H9 (cell line): ENCODE results near the gene KLHDC10. TPM values are rescaled to one million over a fixed set of nuclear protein-coding genes. Genes with fewer than 3 reads are reported as not detected.
A peak's percentile ranks its signal among the peaks of the same experiment; 100 is the strongest.
"Not testable (repeated sequence)": the region's sequence is repeated elsewhere in the genome, so short reads cannot be mapped to it uniquely, and the experiment has no call there.

Experiments
- DNase-seq: peaks from one replicate; pipeline ENCODE4 v3.0.0-alpha.2; 2017
- H2AFZ ChIP-seq: one replicate; pipeline ENCODE4 v1.6.1; 2013; ENCODE audit warnings: mild to moderate bottlenecking, low read length, control low read depth, moderate library complexity
- H2AK5ac ChIP-seq: 2 replicates; pipeline ENCODE4 v1.6.1; 2013; ENCODE audit warnings: low read length, control low read depth, mixed read lengths; ENCODE audit not compliant: insufficient read length
- H2BK120ac ChIP-seq: one replicate; pipeline ENCODE4 v1.6.1; 2013; ENCODE audit warnings: low read depth, mild to moderate bottlenecking, low read length, control low read depth, inconsistent platforms; ENCODE audit not compliant: poor library complexity, severe bottlenecking
- H2BK12ac ChIP-seq: 2 replicates; pipeline ENCODE4 v1.6.1; 2013; ENCODE audit warnings: low read length, control low read depth, mixed read lengths, low read depth; ENCODE audit not compliant: insufficient read length
- H2BK15ac ChIP-seq: 2 replicates; pipeline ENCODE4 v1.6.1; 2013; ENCODE audit warnings: low read depth, low read length, control low read depth
- H2BK20ac ChIP-seq: one replicate; pipeline ENCODE4 v1.6.1; 2013; ENCODE audit warnings: low read depth, mild to moderate bottlenecking, low read length, control low read depth, inconsistent platforms; ENCODE audit not compliant: poor library complexity, severe bottlenecking
- H2BK5ac ChIP-seq: 2 replicates; pipeline ENCODE4 v1.6.1; 2013; ENCODE audit warnings: low read length, control low read depth, mixed read lengths; ENCODE audit not compliant: insufficient read length
- H3K14ac ChIP-seq: 2 replicates; pipeline ENCODE4 v1.6.1; 2013; ENCODE audit warnings: low read length, control low read depth; ENCODE audit not compliant: insufficient read depth
- H3K18ac ChIP-seq: 2 replicates; pipeline ENCODE4 v1.6.1; 2013; ENCODE audit warnings: low read depth, mild to moderate bottlenecking, mixed read lengths, low read length, control low read depth; ENCODE audit not compliant: insufficient read length
- H3K23ac ChIP-seq: 2 replicates; pipeline ENCODE4 v1.6.1; 2013; ENCODE audit warnings: low read length, control low read depth, mixed read lengths, low read depth; ENCODE audit not compliant: insufficient read length
- H3K23me2 ChIP-seq: 2 replicates; pipeline ENCODE4 v1.6.1; 2013; ENCODE audit warnings: low read depth, mild to moderate bottlenecking, mixed read lengths, low read length, control low read depth; ENCODE audit not compliant: insufficient read length, poor library complexity, severe bottlenecking
- H3K27ac ChIP-seq: 2 replicates; pipeline ENCODE4 v1.5.1; 2013; ENCODE audit warnings: low read length, control low read depth, mixed read lengths, low read depth; ENCODE audit not compliant: insufficient read length
- H3K27me3 ChIP-seq: 2 replicates; pipeline ENCODE4 v1.6.1; 2013; ENCODE audit warnings: low read length, control low read depth, inconsistent platforms; ENCODE audit not compliant: insufficient read depth
- H3K4ac ChIP-seq: 2 replicates; pipeline ENCODE4 v1.6.1; 2013; ENCODE audit warnings: low read depth, mild to moderate bottlenecking, control low read depth, inconsistent platforms, low read length, moderate library complexity
- H3K4me1 ChIP-seq: 2 replicates; pipeline ENCODE4 v1.6.1; 2013; ENCODE audit warnings: low read length, control low read depth, inconsistent platforms; ENCODE audit not compliant: insufficient read depth
- H3K4me2 ChIP-seq: 2 replicates; pipeline ENCODE4 v1.6.1; 2013; ENCODE audit warnings: low read length, control low read depth, mixed read lengths; ENCODE audit not compliant: insufficient read length, insufficient read depth
- H3K56ac ChIP-seq: 2 replicates; pipeline ENCODE4 v1.6.1; 2013; ENCODE audit warnings: low read depth, mild to moderate bottlenecking, mixed read lengths, low read length, control low read depth; ENCODE audit not compliant: insufficient read length
- H3K79me1 ChIP-seq: 2 replicates; pipeline ENCODE4 v1.6.1; 2013; ENCODE audit warnings: low read depth, mild to moderate bottlenecking, moderate library complexity, low read length, control low read depth, inconsistent platforms; ENCODE audit not compliant: insufficient read depth, poor library complexity, severe bottlenecking
- H3K79me2 ChIP-seq: 2 replicates; pipeline ENCODE4 v1.6.1; 2013; ENCODE audit warnings: low read length, control low read depth, inconsistent platforms; ENCODE audit not compliant: insufficient read depth
- H3K9ac ChIP-seq: 2 replicates; pipeline ENCODE4 v1.6.1; 2013; ENCODE audit warnings: low read length, control low read depth, mixed read lengths; ENCODE audit not compliant: insufficient read length; ENCODE audit errors: extremely low read depth
- H3K9me3 ChIP-seq: one replicate; pipeline ENCODE4 v1.6.1; 2013; ENCODE audit warnings: low read depth, low read length, inconsistent platforms; ENCODE audit not compliant: control insufficient read depth
- H3T11ph ChIP-seq: one replicate; pipeline ENCODE4 v1.6.1; 2013; ENCODE audit warnings: mild to moderate bottlenecking, low read length, control low read depth, inconsistent platforms
- H4K20me1 ChIP-seq: one replicate; pipeline ENCODE4 v1.6.1; 2013; ENCODE audit not compliant: control insufficient read depth, insufficient read length, insufficient read depth
- H4K5ac ChIP-seq: 2 replicates; pipeline ENCODE4 v1.6.1; 2013; ENCODE audit warnings: low read depth, mild to moderate bottlenecking, mixed read lengths, low read length, control low read depth; ENCODE audit not compliant: insufficient read length
- H4K8ac ChIP-seq: replicated peaks from 2 replicates; pipeline ENCODE4 v1.6.1; 2013; ENCODE audit warnings: low read length, control low read depth, mixed read lengths, low read depth; ENCODE audit not compliant: insufficient read length
- H4K91ac ChIP-seq: 2 replicates; pipeline ENCODE4 v1.6.1; 2013; ENCODE audit warnings: low read depth, mild to moderate bottlenecking, moderate library complexity, mixed read lengths, low read length, control low read depth; ENCODE audit not compliant: insufficient read length
- H3K27ac Mint-ChIP-seq, 3 experiments: 2 replicates in 2 of 3; 3 replicates in 1 of 3; pipeline ENCODE4 v1.8.0; 2020 to 2021; ENCODE audit warnings: mixed read lengths in 3 of 3, mild to moderate bottlenecking in 1 of 3, moderate library complexity in 1 of 3
- H3K27me3 Mint-ChIP-seq: 2 replicates; pipeline ENCODE4 v1.8.0; 2021; ENCODE audit warnings: low read depth, mild to moderate bottlenecking, moderate library complexity, mixed read lengths
- H3K36me3 Mint-ChIP-seq, 3 experiments: 2 replicates in 2 of 3; 3 replicates in 1 of 3; pipeline ENCODE4 v1.8.0; 2020 to 2021; ENCODE audit warnings: low read depth in 3 of 3, mixed read lengths in 3 of 3; ENCODE audit not compliant: insufficient read depth in 1 of 3
- H3K4me1 Mint-ChIP-seq, 2 experiments: 2 replicates each; pipeline ENCODE4 v1.8.0; 2020; ENCODE audit warnings: mixed read lengths in 2 of 2
- H3K4me3 Mint-ChIP-seq, 2 experiments: 2 replicates in 1 of 2; 3 replicates in 1 of 2; pipeline ENCODE4 v1.8.0; 2020 to 2021; ENCODE audit warnings: mild to moderate bottlenecking in 2 of 2, mixed read lengths in 2 of 2, moderate library complexity in 1 of 2
- H3K9me3 Mint-ChIP-seq, 2 experiments: 2 replicates in 1 of 2; 3 replicates in 1 of 2; pipeline ENCODE4 v1.8.0; 2020; ENCODE audit warnings: mild to moderate bottlenecking in 2 of 2, mixed read lengths in 2 of 2, moderate library complexity in 1 of 2
- CTCF ChIP-seq: fragments of 200-600 bp; sonication (generic); conservative IDR thresholded peaks from 3 replicates; pipeline ENCODE4 v1.8.0; 2021; ENCODE audit warnings: antibody characterized with exemption, mild to moderate bottlenecking
- WGBS: extraction: QIAGEN DNeasy Blood & Tissue Kit; methylation state at CpG from one replicate; pipeline ENCODE4 v1.1.7; 2013; ENCODE audit warnings: missing lambda C conversion rate, low lambda C conversion rate, mixed read lengths; ENCODE audit not compliant: insufficient read length; ENCODE audit errors: extremely low coverage; 5-methylcytosine and 5-hydroxymethylcytosine counted together
- total RNA-seq: library from RNA; stranded (reverse); gene quantifications from 2 replicates; pipeline ENCODE4 v1.2.1, GENCODE V29; 2021

Gene KLHDC10
- total RNA-seq, 1 experiment from 2014 or later: 17.3 TPM

- Mint-ChIP-seq H3K27ac (no peak overlapping the region), H3K27me3 (no peaks in the 10 kb centered on the region), H3K9me3 (peaks cover 0 to 3% of the 10 kb centered on the region in 2 experiments; a peak in 2 of 5 replicates), H3K36me3 (peaks cover 1 to 5% (median 2%) of the 10 kb centered on the region in 3 experiments; a peak in 5 of 7 replicates), H3K4me1 (peaks cover 2 to 16% of the 10 kb centered on the region in 2 experiments), H3K4me3 (no peak overlapping the region)
- H3K9me3 ChIP-seq: no peaks in the 10 kb centered on the region
- no peaks in the 10 kb centered on the region; the same call in 1 of the 2 replicates for H3K79me2 ChIP-seq
- H3K27ac ChIP-seq: no peak overlapping the region
- H4K5ac ChIP-seq: no peak overlapping the region
- H3K4me1 ChIP-seq: no peaks in the 10 kb centered on the region
- no peak overlapping the region for H3K9ac ChIP-seq
- no peak overlapping the region for H2BK20ac ChIP-seq
- H2BK15ac ChIP-seq: no peak overlapping the region
- no peak overlapping the region for H3K18ac ChIP-seq
- H4K8ac ChIP-seq: no peak overlapping the region
- no peak overlapping the region for H4K91ac ChIP-seq
- H3K4me2 ChIP-seq: no peak overlapping the region
- no peak overlapping the region for H2AK5ac ChIP-seq
- no peak overlapping the region for H2AFZ ChIP-seq
- no peak overlapping the region for H2BK120ac ChIP-seq
- WGBS: no CpG with 5 or more reads among the region's 3 CpGs
- no peak overlapping the region for H3K23ac ChIP-seq
- H3K27me3 ChIP-seq: no peaks in the 10 kb centered on the region
- no peak overlapping the region for H3K56ac ChIP-seq
- no peak for DNase-seq
- no peak overlapping the region for H2BK12ac ChIP-seq
- H3T11ph ChIP-seq: no peak overlapping the region
- peaks cover 4% of the 10 kb centered on the region for H3K79me1 ChIP-seq
- no peak overlapping the region for H2BK5ac ChIP-seq
- no peaks in the 10 kb centered on the region for H4K20me1 ChIP-seq
- TF ChIP-seq CTCF: no peak
- no peak overlapping the region for H3K14ac ChIP-seq
- no peak overlapping the region for H3K4ac ChIP-seq
- H3K23me2 ChIP-seq: no peaks in the 10 kb centered on the region
Observed at GRCh38 chr7:130079846-130080394, 9.6 kb downstream of the KLHDC10 start.

- H3K9ac ChIP-seq, H3K56ac ChIP-seq, H3K23ac ChIP-seq, H3K4me3 Mint-ChIP-seq, H3K27ac ChIP-seq, H3K9me3 ChIP-seq, H3K4ac ChIP-seq, H2BK20ac ChIP-seq, H3K4me1 Mint-ChIP-seq, H3K79me1 ChIP-seq, H3K18ac ChIP-seq, H3K23me2 ChIP-seq, H3K27me3 Mint-ChIP-seq, H3K9me3 Mint-ChIP-seq, H2BK120ac ChIP-seq, H3K79me2 ChIP-seq, H2BK5ac ChIP-seq, H4K91ac ChIP-seq, H3K4me2 ChIP-seq, H2AFZ ChIP-seq, H2BK12ac ChIP-seq, H4K8ac ChIP-seq, H3K4me1 ChIP-seq, H4K5ac ChIP-seq, H4K20me1 ChIP-seq, H3K14ac ChIP-seq, H3T11ph ChIP-seq, H2BK15ac ChIP-seq, DNase-seq, H2AK5ac ChIP-seq, H3K27me3 ChIP-seq, H3K36me3 Mint-ChIP-seq: not testable (repeated sequence)
- H3K27ac Mint-ChIP-seq: peak overlapping the region in 1 of 3 experiments; percentile 5; a peak in 1 of 7 replicates
- WGBS: no CpG with 5 or more reads among the region's 4 CpGs
Observed at GRCh38 chr7:130083497-130083896, 13.2 kb downstream of the KLHDC10 start.
